H9 (cell line): Measurements from ENCODE around the gene GRHL3. TPM values are rescaled to one million over a fixed set of nuclear protein-coding genes. Genes with fewer than 3 reads are reported as not detected.

ENCODE experiments used
- DNase-seq: peaks from one replicate; pipeline ENCODE4 v3.0.0-alpha.2; 2017
- H2AFZ ChIP-seq: one replicate; pipeline ENCODE4 v1.6.1; 2013; ENCODE audit warnings: mild to moderate bottlenecking, low read length, control low read depth, moderate library complexity
- H2AK5ac ChIP-seq: 2 replicates; pipeline ENCODE4 v1.6.1; 2013; ENCODE audit warnings: low read length, control low read depth, mixed read lengths; ENCODE audit not compliant: insufficient read length
- H2BK120ac ChIP-seq: one replicate; pipeline ENCODE4 v1.6.1; 2013; ENCODE audit warnings: low read depth, mild to moderate bottlenecking, low read length, control low read depth, inconsistent platforms; ENCODE audit not compliant: poor library complexity, severe bottlenecking
- H2BK12ac ChIP-seq: 2 replicates; pipeline ENCODE4 v1.6.1; 2013; ENCODE audit warnings: low read length, control low read depth, mixed read lengths, low read depth; ENCODE audit not compliant: insufficient read length
- H2BK15ac ChIP-seq: 2 replicates; pipeline ENCODE4 v1.6.1; 2013; ENCODE audit warnings: low read depth, low read length, control low read depth
- H2BK20ac ChIP-seq: one replicate; pipeline ENCODE4 v1.6.1; 2013; ENCODE audit warnings: low read depth, mild to moderate bottlenecking, low read length, control low read depth, inconsistent platforms; ENCODE audit not compliant: poor library complexity, severe bottlenecking
- H2BK5ac ChIP-seq: 2 replicates; pipeline ENCODE4 v1.6.1; 2013; ENCODE audit warnings: low read length, control low read depth, mixed read lengths; ENCODE audit not compliant: insufficient read length
- H3K14ac ChIP-seq: 2 replicates; pipeline ENCODE4 v1.6.1; 2013; ENCODE audit warnings: low read length, control low read depth; ENCODE audit not compliant: insufficient read depth
- H3K18ac ChIP-seq: 2 replicates; pipeline ENCODE4 v1.6.1; 2013; ENCODE audit warnings: low read depth, mild to moderate bottlenecking, mixed read lengths, low read length, control low read depth; ENCODE audit not compliant: insufficient read length
- H3K23ac ChIP-seq: 2 replicates; pipeline ENCODE4 v1.6.1; 2013; ENCODE audit warnings: low read length, control low read depth, mixed read lengths, low read depth; ENCODE audit not compliant: insufficient read length
- H3K23me2 ChIP-seq: 2 replicates; pipeline ENCODE4 v1.6.1; 2013; ENCODE audit warnings: low read depth, mild to moderate bottlenecking, mixed read lengths, low read length, control low read depth; ENCODE audit not compliant: insufficient read length, poor library complexity, severe bottlenecking
- H3K27ac ChIP-seq: 2 replicates; pipeline ENCODE4 v1.5.1; 2013; ENCODE audit warnings: low read length, control low read depth, mixed read lengths, low read depth; ENCODE audit not compliant: insufficient read length
- H3K27me3 ChIP-seq: 2 replicates; pipeline ENCODE4 v1.6.1; 2013; ENCODE audit warnings: low read length, control low read depth, inconsistent platforms; ENCODE audit not compliant: insufficient read depth
- H3K4ac ChIP-seq: 2 replicates; pipeline ENCODE4 v1.6.1; 2013; ENCODE audit warnings: low read depth, mild to moderate bottlenecking, control low read depth, inconsistent platforms, low read length, moderate library complexity
- H3K4me1 ChIP-seq: 2 replicates; pipeline ENCODE4 v1.6.1; 2013; ENCODE audit warnings: low read length, control low read depth, inconsistent platforms; ENCODE audit not compliant: insufficient read depth
- H3K4me2 ChIP-seq: 2 replicates; pipeline ENCODE4 v1.6.1; 2013; ENCODE audit warnings: low read length, control low read depth, mixed read lengths; ENCODE audit not compliant: insufficient read length, insufficient read depth
- H3K56ac ChIP-seq: 2 replicates; pipeline ENCODE4 v1.6.1; 2013; ENCODE audit warnings: low read depth, mild to moderate bottlenecking, mixed read lengths, low read length, control low read depth; ENCODE audit not compliant: insufficient read length
- H3K79me1 ChIP-seq: 2 replicates; pipeline ENCODE4 v1.6.1; 2013; ENCODE audit warnings: low read depth, mild to moderate bottlenecking, moderate library complexity, low read length, control low read depth, inconsistent platforms; ENCODE audit not compliant: insufficient read depth, poor library complexity, severe bottlenecking
- H3K79me2 ChIP-seq: 2 replicates; pipeline ENCODE4 v1.6.1; 2013; ENCODE audit warnings: low read length, control low read depth, inconsistent platforms; ENCODE audit not compliant: insufficient read depth
- H3K9ac ChIP-seq: 2 replicates; pipeline ENCODE4 v1.6.1; 2013; ENCODE audit warnings: low read length, control low read depth, mixed read lengths; ENCODE audit not compliant: insufficient read length; ENCODE audit errors: extremely low read depth
- H3K9me3 ChIP-seq: one replicate; pipeline ENCODE4 v1.6.1; 2013; ENCODE audit warnings: low read depth, low read length, inconsistent platforms; ENCODE audit not compliant: control insufficient read depth
- H3T11ph ChIP-seq: one replicate; pipeline ENCODE4 v1.6.1; 2013; ENCODE audit warnings: mild to moderate bottlenecking, low read length, control low read depth, inconsistent platforms
- H4K20me1 ChIP-seq: one replicate; pipeline ENCODE4 v1.6.1; 2013; ENCODE audit not compliant: control insufficient read depth, insufficient read length, insufficient read depth
- H4K5ac ChIP-seq: 2 replicates; pipeline ENCODE4 v1.6.1; 2013; ENCODE audit warnings: low read depth, mild to moderate bottlenecking, mixed read lengths, low read length, control low read depth; ENCODE audit not compliant: insufficient read length
- H4K8ac ChIP-seq: replicated peaks from 2 replicates; pipeline ENCODE4 v1.6.1; 2013; ENCODE audit warnings: low read length, control low read depth, mixed read lengths, low read depth; ENCODE audit not compliant: insufficient read length
- H4K91ac ChIP-seq: 2 replicates; pipeline ENCODE4 v1.6.1; 2013; ENCODE audit warnings: low read depth, mild to moderate bottlenecking, moderate library complexity, mixed read lengths, low read length, control low read depth; ENCODE audit not compliant: insufficient read length
- H3K27ac Mint-ChIP-seq, 3 experiments: 2 replicates in 2 of 3; 3 replicates in 1 of 3; pipeline ENCODE4 v1.8.0; 2020 to 2021; ENCODE audit warnings: mixed read lengths in 3 of 3, mild to moderate bottlenecking in 1 of 3, moderate library complexity in 1 of 3
- H3K27me3 Mint-ChIP-seq: 2 replicates; pipeline ENCODE4 v1.8.0; 2021; ENCODE audit warnings: low read depth, mild to moderate bottlenecking, moderate library complexity, mixed read lengths
- H3K36me3 Mint-ChIP-seq, 3 experiments: 2 replicates in 2 of 3; 3 replicates in 1 of 3; pipeline ENCODE4 v1.8.0; 2020 to 2021; ENCODE audit warnings: low read depth in 3 of 3, mixed read lengths in 3 of 3; ENCODE audit not compliant: insufficient read depth in 1 of 3
- H3K4me1 Mint-ChIP-seq, 2 experiments: 2 replicates each; pipeline ENCODE4 v1.8.0; 2020; ENCODE audit warnings: mixed read lengths in 2 of 2
- H3K4me3 Mint-ChIP-seq, 2 experiments: 2 replicates in 1 of 2; 3 replicates in 1 of 2; pipeline ENCODE4 v1.8.0; 2020 to 2021; ENCODE audit warnings: mild to moderate bottlenecking in 2 of 2, mixed read lengths in 2 of 2, moderate library complexity in 1 of 2
- H3K9me3 Mint-ChIP-seq, 2 experiments: 2 replicates in 1 of 2; 3 replicates in 1 of 2; pipeline ENCODE4 v1.8.0; 2020; ENCODE audit warnings: mild to moderate bottlenecking in 2 of 2, mixed read lengths in 2 of 2, moderate library complexity in 1 of 2
- WGBS: extraction: QIAGEN DNeasy Blood & Tissue Kit; methylation state at CpG from one replicate; pipeline ENCODE4 v1.1.7; 2013; ENCODE audit warnings: missing lambda C conversion rate, low lambda C conversion rate, mixed read lengths; ENCODE audit not compliant: insufficient read length; ENCODE audit errors: extremely low coverage; 5-methylcytosine and 5-hydroxymethylcytosine counted together
- total RNA-seq: library from RNA; stranded (reverse); gene quantifications from 2 replicates; pipeline ENCODE4 v1.2.1, GENCODE V29; 2021
- TF ChIP-seq, protein P1 (sequence below): fragments of 200-600 bp; sonication (generic); conservative IDR thresholded peaks from 3 replicates; pipeline ENCODE4 v1.8.0; 2021; ENCODE audit warnings: antibody characterized with exemption, mild to moderate bottlenecking

GRHL3 gene
- total RNA-seq, 1 experiment from 2014 or later: 3.5 TPM

DNA sequence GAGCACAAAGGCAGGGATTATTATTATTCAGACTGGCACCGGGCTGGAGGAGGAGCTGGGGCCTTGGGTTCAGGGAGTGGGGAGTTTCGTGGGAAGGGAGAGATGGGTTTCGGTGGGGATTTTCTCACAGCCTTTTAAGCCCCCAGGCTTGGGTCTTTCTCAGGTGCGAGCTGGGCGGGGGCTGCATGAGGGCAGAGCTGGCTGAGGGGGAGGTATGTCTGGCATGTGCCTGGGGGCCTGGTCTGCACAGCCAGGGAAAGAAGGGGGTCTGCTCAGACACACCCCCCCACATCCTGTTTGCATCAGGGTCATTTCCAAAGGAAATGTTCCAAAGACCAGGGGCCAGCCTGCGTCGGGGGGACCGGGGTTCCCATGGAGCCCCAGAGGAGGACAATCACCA lies 21.6 kb downstream of the GRHL3 start:
- Histone ChIP-seq H3K79me2 (no peaks in the 10 kb centered on the region), H3K9ac (no peak overlapping the region), H4K8ac (no peak overlapping the region), H2BK5ac (no peak overlapping the region), H3K23ac (no peak overlapping the region), H3K9me3 (no peaks in the 10 kb centered on the region), H3K27me3 (no peaks in the 10 kb centered on the region), H3K27ac (no peak overlapping the region), H4K91ac (no peak overlapping the region), H3K4me2 (no peak overlapping the region), H3K18ac (no peak overlapping the region), H2BK20ac (no peak overlapping the region), H2BK15ac (no peak overlapping the region), H2BK120ac (no peak overlapping the region), H3T11ph (no peak overlapping the region), H3K4me1 (peaks cover 7% of the 10 kb centered on the region; the same call in 1 of the 2 replicates), H2BK12ac (no peak overlapping the region), H4K20me1 (no peaks in the 10 kb centered on the region), H4K5ac (no peak overlapping the region), H3K4ac (no peak overlapping the region), H3K14ac (no peak overlapping the region), H3K56ac (no peak overlapping the region), H3K23me2 (no peaks in the 10 kb centered on the region), H2AFZ (no peak overlapping the region), H3K79me1 (no peaks in the 10 kb centered on the region), H2AK5ac (no peak overlapping the region)
- Mint-ChIP-seq H3K4me3 (no peak overlapping the region; a peak in 1 of 5 replicates), H3K4me1 (peaks cover 45 to 63% of the 10 kb centered on the region in 2 experiments), H3K27me3 (peaks cover 7% of the 10 kb centered on the region), H3K9me3 (no peaks in the 10 kb centered on the region; a peak in 1 of 5 replicates), H3K27ac (peak overlapping the region in 2 of 3 experiments; percentile 31 to 39; a peak in 2 of 7 replicates), H3K36me3 (no peaks in the 10 kb centered on the region)
- TF ChIP-seq, protein P1, sequence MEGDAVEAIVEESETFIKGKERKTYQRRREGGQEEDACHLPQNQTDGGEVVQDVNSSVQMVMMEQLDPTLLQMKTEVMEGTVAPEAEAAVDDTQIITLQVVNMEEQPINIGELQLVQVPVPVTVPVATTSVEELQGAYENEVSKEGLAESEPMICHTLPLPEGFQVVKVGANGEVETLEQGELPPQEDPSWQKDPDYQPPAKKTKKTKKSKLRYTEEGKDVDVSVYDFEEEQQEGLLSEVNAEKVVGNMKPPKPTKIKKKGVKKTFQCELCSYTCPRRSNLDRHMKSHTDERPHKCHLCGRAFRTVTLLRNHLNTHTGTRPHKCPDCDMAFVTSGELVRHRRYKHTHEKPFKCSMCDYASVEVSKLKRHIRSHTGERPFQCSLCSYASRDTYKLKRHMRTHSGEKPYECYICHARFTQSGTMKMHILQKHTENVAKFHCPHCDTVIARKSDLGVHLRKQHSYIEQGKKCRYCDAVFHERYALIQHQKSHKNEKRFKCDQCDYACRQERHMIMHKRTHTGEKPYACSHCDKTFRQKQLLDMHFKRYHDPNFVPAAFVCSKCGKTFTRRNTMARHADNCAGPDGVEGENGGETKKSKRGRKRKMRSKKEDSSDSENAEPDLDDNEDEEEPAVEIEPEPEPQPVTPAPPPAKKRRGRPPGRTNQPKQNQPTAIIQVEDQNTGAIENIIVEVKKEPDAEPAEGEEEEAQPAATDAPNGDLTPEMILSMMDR: no peak
- WGBS: no CpG with 5 or more reads among the region's 8 CpGs
- DNase-seq: no peak
